ENCODE results near the gene C1QTNF12. TPM values are rescaled to one million over a fixed set of nuclear protein-coding genes. Genes with fewer than 3 reads are reported as not detected.

The C1QTNF12 gene
- polyA plus RNA-seq, 1 donor = 50.5 TPM

DNA sequence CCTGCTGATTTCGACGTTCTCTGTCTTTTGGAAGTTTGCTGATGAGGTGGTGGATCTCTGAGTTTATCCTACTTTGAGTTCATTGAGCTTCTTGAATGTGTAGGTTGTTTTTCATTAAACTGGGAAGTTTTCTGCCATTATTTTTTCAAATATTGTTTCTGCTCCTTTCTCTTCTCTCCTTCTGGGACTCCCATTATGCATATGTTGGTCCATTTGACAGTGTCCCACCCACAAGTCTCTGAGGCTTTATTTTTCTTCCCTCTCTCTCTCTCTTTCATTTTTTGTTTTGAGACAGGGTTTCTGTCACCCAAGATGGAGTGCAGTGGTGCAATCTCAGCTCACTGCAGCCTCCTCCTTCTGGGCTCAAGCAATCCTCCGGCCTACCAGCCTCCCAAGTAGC lies 51.8 kb downstream of the C1QTNF12 start:
- DNase-seq = no peak

More for the DNA sequence above, 51.8 kb downstream of the C1QTNF12 start:
- Histone ChIP-seq H3K27me3 (ENCODE audit: control insufficient read depth, insufficient read depth, low read length) (peaks cover 10% of the 10 kb centered on the region), H3K9me3 (ENCODE audit: control insufficient read depth, low read depth, low read length) (no peaks in the 10 kb centered on the region), H3K4me3 (ENCODE audit: low read length) (no peak overlapping the region), H3K4me1 (ENCODE audit: control insufficient read depth, insufficient read depth, low read length) (no peaks in the 10 kb centered on the region), H3K27ac (ENCODE audit: low read length) (no peak overlapping the region), H3K36me3 (ENCODE audit: control insufficient read depth, insufficient read depth, low read length) (no peaks in the 10 kb centered on the region)
- no CpG with 5 or more reads among the region's 3 CpGs for WGBS (ENCODE audit: insufficient coverage, low lambda C conversion rate)

Other genes starting within 250 kb of the C1QTNF12 start
- 10.7 TPM for gene HES4, start 246.6 kb downstream of the C1QTNF12 start, polyA plus RNA-seq
- gene ISG15, start 233.2 kb downstream of the C1QTNF12 start, polyA plus RNA-seq = 26.0 TPM
- 116 TPM for gene AGRN, start 226.6 kb downstream of the C1QTNF12 start, polyA plus RNA-seq
- gene RNF223, start 172.4 kb downstream of the C1QTNF12 start, polyA plus RNA-seq = 0.06 TPM
- 9.4 TPM for gene C1orf159, start 130.6 kb downstream of the C1QTNF12 start, polyA plus RNA-seq
- 0.64 TPM for gene TTLL10, start 72.8 kb downstream of the C1QTNF12 start, polyA plus RNA-seq
- gene TNFRSF18, start 40.1 kb downstream of the C1QTNF12 start, polyA plus RNA-seq = 0.49 TPM
- 1.1 TPM for gene TNFRSF4, start 32.6 kb downstream of the C1QTNF12 start, polyA plus RNA-seq
- 174 TPM for gene SDF4, start 14.7 kb downstream of the C1QTNF12 start, polyA plus RNA-seq
- gene B3GALT6, start 14.5 kb downstream of the C1QTNF12 start, polyA plus RNA-seq = 16.1 TPM
- 52.9 TPM for gene UBE2J2, start 27.1 kb upstream of the C1QTNF12 start, polyA plus RNA-seq
- 18.7 TPM for gene SCNN1D, start 33.7 kb upstream of the C1QTNF12 start, polyA plus RNA-seq
- 67.7 TPM for gene ACAP3, start 61.2 kb upstream of the C1QTNF12 start, polyA plus RNA-seq
- 14.5 TPM for gene PUSL1, start 61.9 kb upstream of the C1QTNF12 start, polyA plus RNA-seq
- gene INTS11, start 77.9 kb upstream of the C1QTNF12 start, polyA plus RNA-seq = 147 TPM
- 17.7 TPM for gene CPTP, start 78.1 kb upstream of the C1QTNF12 start, polyA plus RNA-seq
- gene TAS1R3, start 84.6 kb upstream of the C1QTNF12 start, polyA plus RNA-seq = 0.69 TPM
- 45.4 TPM for gene DVL1, start 102.7 kb upstream of the C1QTNF12 start, polyA plus RNA-seq
- gene MXRA8, start 111.8 kb upstream of the C1QTNF12 start, polyA plus RNA-seq = 346 TPM
- 88.4 TPM for gene AURKAIP1, start 128.5 kb upstream of the C1QTNF12 start, polyA plus RNA-seq
- gene CCNL2, start 152.6 kb upstream of the C1QTNF12 start, polyA plus RNA-seq = 285 TPM
- gene MRPL20, start 160.6 kb upstream of the C1QTNF12 start, polyA plus RNA-seq = 135 TPM
- 2.6 TPM for gene ANKRD65, start 174.6 kb upstream of the C1QTNF12 start, polyA plus RNA-seq
- 92.3 TPM for gene VWA1, start 189.0 kb upstream of the C1QTNF12 start, polyA plus RNA-seq
- 1.0 TPM for gene ATAD3C, start 203.0 kb upstream of the C1QTNF12 start, polyA plus RNA-seq
- 21.8 TPM for gene ATAD3B, start 225.0 kb upstream of the C1QTNF12 start, polyA plus RNA-seq

All from large intestine (tissue), 3 donors.